GM12872 (cell line): ENCODE measurements around the gene IFT74.

ENCODE experiments used
- TF ChIP-seq, protein P1 (sequence below): IDR thresholded peaks from 3 replicates; pipeline ENCODE4 v1.5.1; 2011; ENCODE audit warnings: low read depth, mild to moderate bottlenecking, low read length, moderate library complexity; ENCODE audit not compliant: insufficient read depth

Gene IFT74

DNA sequence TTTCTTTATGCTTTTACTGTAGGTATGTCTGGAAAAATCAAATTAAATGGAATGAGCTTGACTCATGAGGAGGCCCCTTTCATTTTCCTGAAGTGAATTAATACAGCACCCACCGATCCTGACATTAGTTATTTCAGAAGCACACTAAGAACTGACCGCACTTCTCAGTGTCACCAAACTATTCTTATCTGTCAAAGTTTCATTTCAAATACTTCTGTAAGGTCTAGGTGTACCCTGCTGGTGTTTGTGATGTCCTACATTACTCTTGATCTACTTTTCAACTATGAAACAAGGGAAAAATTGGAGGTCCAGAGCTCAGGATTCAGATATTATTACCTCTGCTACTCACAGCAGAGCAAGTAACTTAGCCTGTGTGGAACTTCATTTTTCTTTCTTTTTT is 151.0 kb downstream of the IFT74 start:
- TF ChIP-seq, protein P1, sequence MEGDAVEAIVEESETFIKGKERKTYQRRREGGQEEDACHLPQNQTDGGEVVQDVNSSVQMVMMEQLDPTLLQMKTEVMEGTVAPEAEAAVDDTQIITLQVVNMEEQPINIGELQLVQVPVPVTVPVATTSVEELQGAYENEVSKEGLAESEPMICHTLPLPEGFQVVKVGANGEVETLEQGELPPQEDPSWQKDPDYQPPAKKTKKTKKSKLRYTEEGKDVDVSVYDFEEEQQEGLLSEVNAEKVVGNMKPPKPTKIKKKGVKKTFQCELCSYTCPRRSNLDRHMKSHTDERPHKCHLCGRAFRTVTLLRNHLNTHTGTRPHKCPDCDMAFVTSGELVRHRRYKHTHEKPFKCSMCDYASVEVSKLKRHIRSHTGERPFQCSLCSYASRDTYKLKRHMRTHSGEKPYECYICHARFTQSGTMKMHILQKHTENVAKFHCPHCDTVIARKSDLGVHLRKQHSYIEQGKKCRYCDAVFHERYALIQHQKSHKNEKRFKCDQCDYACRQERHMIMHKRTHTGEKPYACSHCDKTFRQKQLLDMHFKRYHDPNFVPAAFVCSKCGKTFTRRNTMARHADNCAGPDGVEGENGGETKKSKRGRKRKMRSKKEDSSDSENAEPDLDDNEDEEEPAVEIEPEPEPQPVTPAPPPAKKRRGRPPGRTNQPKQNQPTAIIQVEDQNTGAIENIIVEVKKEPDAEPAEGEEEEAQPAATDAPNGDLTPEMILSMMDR, result no peak

GRCh38 chr9:27108981-27109541 is 152.8 kb downstream of the IFT74 start, which contains the start of gene TEK:
Gene TEK (plus strand): TSS chr9:27109225. CDS start chr9:27109591, 366 bp downstream.
- TF ChIP-seq, protein P1, result no peak

DNA sequence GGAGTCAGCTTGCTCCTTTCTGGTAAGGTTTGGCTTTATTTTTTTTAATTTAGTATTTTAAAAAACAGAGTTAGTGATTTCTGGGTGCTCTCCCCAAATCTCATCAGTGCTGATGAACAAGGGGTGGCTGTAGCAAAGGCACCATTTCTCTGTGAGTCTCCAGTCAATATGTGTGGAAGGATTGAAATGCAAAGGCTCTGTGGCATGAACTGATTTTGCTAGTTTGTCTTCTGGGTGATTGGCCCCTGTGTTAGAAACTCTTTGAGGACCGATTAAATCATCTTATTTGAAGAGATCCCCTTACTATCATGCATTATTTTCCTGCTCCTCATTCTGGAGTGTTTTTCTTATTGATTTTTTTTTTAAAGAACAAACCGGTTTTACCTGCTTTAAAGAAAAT is 153.4 kb downstream of the IFT74 start:
- TF ChIP-seq, protein P1, result no peak

DNA sequence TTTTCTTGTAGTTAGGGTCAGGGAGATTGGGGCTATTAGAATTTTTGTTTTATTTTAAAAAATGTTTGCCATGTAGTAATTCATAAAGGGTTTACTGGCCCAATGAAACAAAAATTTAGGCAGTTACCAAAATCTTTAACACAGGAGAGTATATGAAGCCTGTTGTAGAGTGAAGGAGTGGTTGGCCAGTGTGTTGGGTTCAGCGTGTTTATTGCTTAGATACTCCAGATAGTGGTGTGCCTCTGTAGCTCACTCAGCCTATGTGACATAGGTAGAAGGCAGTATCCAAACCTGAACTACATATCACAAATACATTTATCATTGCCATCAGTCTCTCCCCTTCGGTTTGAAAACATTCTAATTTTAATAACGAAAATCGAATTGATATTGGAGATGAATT is 154.0 kb downstream of the IFT74 start:
- TF ChIP-seq, protein P1, result no peak

- TF ChIP-seq, protein P1, result no peak
Observed at GRCh38 chr9:27112235-27112634, 156.0 kb downstream of the IFT74 start.
